Measurements from ENCODE around the gene LTBP2.

Gene LTBP2

DNA sequence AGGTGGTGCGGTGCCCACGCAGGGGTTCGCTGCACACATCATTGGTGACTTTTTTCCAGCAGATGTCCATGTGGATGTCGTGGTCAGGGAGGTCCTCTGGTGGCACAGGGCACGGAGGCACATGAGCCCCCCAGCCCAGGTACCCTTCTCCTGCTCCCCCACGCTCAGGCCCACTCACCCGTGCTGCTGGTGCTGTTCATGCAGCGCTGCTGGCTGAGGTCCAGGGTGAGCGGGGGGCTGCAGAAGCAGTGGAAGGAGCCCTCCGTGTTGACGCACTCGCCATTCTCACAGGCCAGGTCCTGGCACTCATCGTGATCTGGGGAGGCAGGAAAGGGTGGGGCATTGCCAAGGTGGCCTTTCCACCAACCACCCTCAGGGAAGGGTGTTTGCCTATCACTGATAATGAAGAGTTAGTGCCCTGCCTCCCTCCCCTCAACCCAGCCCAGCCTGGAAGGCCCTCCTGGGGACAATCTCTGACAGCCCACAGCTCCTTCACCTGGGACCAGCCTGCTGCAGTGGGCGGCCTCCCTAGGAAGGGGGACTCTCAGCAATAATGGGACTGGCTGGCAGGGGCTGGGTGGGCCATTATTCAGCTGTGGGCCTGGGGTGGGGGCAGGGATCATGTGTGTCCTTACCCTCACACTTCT lies 108.6 kb downstream of the LTBP2 start:
- TF ChIP-seq, protein P1, sequence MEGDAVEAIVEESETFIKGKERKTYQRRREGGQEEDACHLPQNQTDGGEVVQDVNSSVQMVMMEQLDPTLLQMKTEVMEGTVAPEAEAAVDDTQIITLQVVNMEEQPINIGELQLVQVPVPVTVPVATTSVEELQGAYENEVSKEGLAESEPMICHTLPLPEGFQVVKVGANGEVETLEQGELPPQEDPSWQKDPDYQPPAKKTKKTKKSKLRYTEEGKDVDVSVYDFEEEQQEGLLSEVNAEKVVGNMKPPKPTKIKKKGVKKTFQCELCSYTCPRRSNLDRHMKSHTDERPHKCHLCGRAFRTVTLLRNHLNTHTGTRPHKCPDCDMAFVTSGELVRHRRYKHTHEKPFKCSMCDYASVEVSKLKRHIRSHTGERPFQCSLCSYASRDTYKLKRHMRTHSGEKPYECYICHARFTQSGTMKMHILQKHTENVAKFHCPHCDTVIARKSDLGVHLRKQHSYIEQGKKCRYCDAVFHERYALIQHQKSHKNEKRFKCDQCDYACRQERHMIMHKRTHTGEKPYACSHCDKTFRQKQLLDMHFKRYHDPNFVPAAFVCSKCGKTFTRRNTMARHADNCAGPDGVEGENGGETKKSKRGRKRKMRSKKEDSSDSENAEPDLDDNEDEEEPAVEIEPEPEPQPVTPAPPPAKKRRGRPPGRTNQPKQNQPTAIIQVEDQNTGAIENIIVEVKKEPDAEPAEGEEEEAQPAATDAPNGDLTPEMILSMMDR (conservative IDR thresholded peaks at IDR 0.05; ENCODE audit: low read length), result no peak
- no peak for DNase-seq (ENCODE audit: low read depth)
- no peak overlapping the region for H3K4me3 ChIP-seq (ENCODE audit: low read length)

DNA sequence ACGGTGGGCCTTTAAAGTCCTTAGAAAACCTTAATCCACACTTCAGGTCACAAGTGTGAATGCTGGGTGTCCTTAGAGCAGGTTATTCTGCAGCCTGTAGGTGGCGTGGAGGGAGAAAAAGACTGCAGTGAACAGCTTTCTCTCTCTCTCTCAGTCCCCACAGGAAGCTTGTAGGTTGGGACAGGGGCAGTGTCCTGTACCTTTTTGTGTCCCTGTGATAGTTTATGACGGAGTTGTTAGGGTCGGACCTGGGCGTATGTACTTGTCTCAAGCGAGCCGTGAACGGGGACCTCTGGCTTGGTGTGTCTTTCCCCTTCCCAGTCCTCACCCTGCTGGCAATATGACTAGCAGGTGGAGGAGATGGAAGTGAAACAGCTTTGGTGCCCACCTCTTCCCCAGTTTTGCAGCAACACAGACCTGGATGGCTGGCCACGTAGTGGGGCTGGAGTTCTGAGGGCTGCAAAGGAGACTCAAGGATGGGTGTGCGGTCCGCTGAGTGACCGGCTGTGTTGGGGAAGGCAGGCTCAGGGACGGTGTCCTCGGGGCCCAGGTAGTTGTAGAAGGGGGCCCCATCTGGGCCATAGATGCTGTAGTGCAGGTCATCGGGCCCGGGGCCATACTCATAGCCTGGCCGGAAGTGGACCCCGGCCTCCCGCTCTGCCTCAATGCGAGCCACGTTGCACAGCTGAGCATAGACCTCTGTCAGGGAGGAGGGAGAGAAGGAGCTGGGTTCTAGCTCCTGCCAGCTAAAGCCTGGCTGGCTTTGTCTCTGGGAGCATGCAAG lies 109.6 kb downstream of the LTBP2 start:
- TF ChIP-seq, protein P1 (conservative IDR thresholded peaks at IDR 0.05; ENCODE audit: low read length), result peak; percentile 60
- H3K4me3 ChIP-seq (ENCODE audit: low read length), result no peak overlapping the region
- DNase-seq (ENCODE audit: low read depth), result peak; percentile 35

DNA sequence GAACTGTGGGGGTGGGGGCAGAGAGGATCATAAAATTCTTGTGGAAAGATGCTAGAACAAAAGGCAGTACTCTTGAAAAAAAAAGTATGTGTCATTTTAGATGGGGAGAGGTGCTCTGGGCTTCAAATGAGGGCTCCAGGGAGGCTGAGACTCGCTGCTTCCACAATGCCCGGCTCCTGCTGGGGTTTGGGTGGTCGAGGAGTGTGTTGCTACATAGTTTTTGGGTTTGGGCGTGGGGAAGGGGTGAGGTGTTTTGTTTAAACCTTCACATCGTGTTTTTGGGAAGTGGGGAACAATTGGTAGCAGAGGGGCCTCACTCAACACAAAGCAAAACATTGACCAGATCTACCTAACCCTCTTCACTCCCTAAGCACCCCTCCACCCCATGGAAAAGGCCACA lies 110.3 kb downstream of the LTBP2 start:
- TF ChIP-seq, protein P1 (conservative IDR thresholded peaks at IDR 0.05; ENCODE audit: low read length), result no peak
- H3K4me3 ChIP-seq (ENCODE audit: low read length), result no peak overlapping the region

DNA sequence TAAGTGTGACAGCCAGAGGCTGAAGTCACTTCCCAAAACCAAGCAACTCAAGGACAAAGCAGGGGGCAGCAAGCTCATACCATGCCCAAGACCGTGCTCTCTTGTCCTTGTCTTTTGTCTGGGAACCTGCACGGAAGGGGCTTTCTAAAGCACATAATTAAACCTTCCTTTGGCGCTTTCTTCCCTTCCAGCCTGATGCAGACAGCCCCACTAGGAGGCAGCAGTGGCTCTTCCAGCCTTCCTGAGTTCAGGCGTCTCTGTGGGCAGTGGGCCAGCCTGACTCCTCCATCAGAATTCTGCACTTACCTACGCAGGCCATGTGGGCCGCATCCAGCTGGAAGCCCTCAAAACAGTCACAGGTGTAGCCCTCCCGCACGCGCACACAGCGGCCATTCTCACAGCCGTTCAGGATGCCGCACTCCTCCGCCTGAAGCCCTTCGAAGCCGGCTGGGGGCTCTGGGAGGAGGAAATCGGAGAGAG lies 110.9 kb downstream of the LTBP2 start:
- peak; percentile 71 for DNase-seq (ENCODE audit: low read depth)

More for the DNA sequence above, 110.3 kb downstream of the LTBP2 start:
- no peak for DNase-seq (ENCODE audit: low read depth)

DNA sequence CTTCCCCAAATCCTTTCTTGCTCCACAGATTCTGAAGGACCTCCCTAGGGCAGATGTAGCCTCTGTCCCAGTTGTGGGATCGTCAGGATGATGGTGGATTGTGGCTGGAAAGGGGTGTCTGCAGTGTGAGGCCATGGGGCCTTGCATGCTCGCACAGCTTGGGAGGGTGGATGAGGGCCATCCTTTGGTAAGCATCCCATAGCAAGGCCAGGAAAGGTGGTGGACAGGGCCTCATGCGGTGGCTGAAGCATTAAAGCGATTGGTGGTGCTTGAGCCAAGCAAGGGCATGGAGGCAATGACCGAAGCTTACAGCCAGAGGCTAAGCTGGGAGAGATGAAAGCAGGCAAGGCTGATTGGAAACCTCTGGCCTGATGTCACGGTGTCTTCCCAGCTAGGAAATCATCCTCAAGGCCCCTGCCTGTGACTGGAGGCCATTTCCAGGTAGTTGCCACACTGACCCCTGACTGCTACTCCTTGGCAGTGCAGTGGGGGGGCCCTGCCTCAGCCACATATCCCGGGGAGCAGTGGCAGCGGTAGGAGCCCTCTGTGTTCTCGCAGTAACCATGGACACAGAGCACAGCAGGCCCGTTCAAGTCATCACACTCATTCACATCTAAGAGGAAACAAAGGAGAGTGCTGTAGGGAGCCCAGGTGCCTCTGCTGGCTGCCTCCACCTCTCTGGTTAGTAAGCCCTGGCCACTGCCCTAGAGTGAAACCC lies 111.5 kb downstream of the LTBP2 start:
- TF ChIP-seq, protein P1 (conservative IDR thresholded peaks at IDR 0.05; ENCODE audit: low read length), result no peak
- H3K4me3 ChIP-seq (ENCODE audit: low read length), result no peak overlapping the region
- no peak for DNase-seq (ENCODE audit: low read depth)

More for the DNA sequence above, 110.9 kb downstream of the LTBP2 start:
- no peak overlapping the region for H3K4me3 ChIP-seq (ENCODE audit: low read length)
- TF ChIP-seq, protein P1 (conservative IDR thresholded peaks at IDR 0.05; ENCODE audit: low read length), result peak; percentile 83

DNA sequence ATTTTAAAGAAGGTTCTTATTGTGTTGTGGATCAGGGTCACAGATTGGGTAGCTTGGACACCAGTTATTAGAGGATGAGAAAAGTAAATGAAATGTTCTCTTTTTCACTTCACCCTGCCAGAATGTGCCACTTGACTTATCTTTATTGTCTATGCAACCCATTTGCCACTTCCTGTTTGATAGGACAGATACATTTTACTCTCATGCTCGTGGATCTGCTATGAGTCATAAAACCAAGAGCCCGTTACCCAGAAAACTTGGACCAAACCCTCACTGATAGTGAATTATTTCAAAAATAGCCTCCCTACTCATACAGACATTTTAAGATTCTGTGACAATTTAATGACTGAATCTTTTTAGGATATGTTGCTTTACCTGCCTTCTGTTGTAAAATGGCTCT lies 116.7 kb downstream of the LTBP2 start:
- no peak overlapping the region for H3K4me3 ChIP-seq (ENCODE audit: low read length)
- DNase-seq (ENCODE audit: low read depth), result no peak

More for the DNA sequence above, 116.7 kb downstream of the LTBP2 start:
- TF ChIP-seq, protein P1 (conservative IDR thresholded peaks at IDR 0.05; ENCODE audit: low read length), result no peak
